G401.6 (cell line): Measurements from ENCODE around the gene MS4A18.

Source experiments
- FAIRE-seq: peaks from 2 replicates; lab custom pipeline; 2012; peaks lifted over from hg19 to GRCh38; lab: Jason Lieb, UNC

Gene MS4A18

GRCh38 chr11:60790726-60791125, 66.2 kb downstream of the MS4A18 start:
- no peak for FAIRE-seq

- no peak for FAIRE-seq
These were observed 66.8 kb downstream of the MS4A18 start for GRCh38 chr11:60791153-60791933.

GRCh38 chr11:60792521-60792920, 68.0 kb downstream of the MS4A18 start:
- no peak for FAIRE-seq
